Gastroesophageal sphincter (tissue), 4 donors: ENCODE data around the gene TPST2. TPM values are rescaled to one million over a fixed set of nuclear protein-coding genes. Genes with fewer than 3 reads are reported as not detected.

ENCODE experiments used
- ATAC-seq: fragments of 150-250 bp; one replicate; pipeline ENCODE4 v1.9.1; 2016; ENCODE audit warnings: mild to moderate bottlenecking, moderate library complexity
- H3K27ac ChIP-seq, 4 donors: fragments of 200-600 bp; sonication (generic) in 3 of 4; 1 replicate in 3 of 4; 2 replicates in 1 of 4; pipeline ENCODE4 v1.5.1; 2016 to 2019
- H3K27me3 ChIP-seq: fragments of 200-600 bp; sonication (generic); one replicate; pipeline ENCODE4 v1.5.1; 2019
- H3K36me3 ChIP-seq, 2 donors: fragments of 200-600 bp; sonication (generic); one replicate each; pipeline ENCODE4 v1.5.1; 2019; ENCODE audit warnings: control low read depth in 1 of 2
- H3K4me1 ChIP-seq, 3 donors: fragments of 200-600 bp; sonication (generic); 1 replicate in 2 of 3; 2 replicates in 1 of 3; pipeline ENCODE4 v1.5.1; 2016 to 2019; ENCODE audit warnings: control low read depth in 2 of 3
- H3K4me3 ChIP-seq, 2 donors: fragments of 200-600 bp; sonication (generic); one replicate each; pipeline ENCODE4 v1.5.1; 2019; ENCODE audit warnings: mild to moderate bottlenecking in 1 of 2, moderate library complexity in 1 of 2
- H3K9me3 ChIP-seq, 3 donors: fragments of 200-600 bp; sonication (generic); one replicate each; pipeline ENCODE4 v1.5.1; 2017 to 2019; ENCODE audit warnings: control low read depth in 2 of 3
- EP300 ChIP-seq: sonication (generic); formaldehyde crosslinking; IDR thresholded peaks from one replicate; pipeline ENCODE4 v1.6.1; 2017; ENCODE audit warnings: antibody characterized with exemption, mild to moderate bottlenecking
- POLR2A ChIP-seq, 2 donors: fragments of 450-650 bp; IDR thresholded peaks; one replicate each; pipeline ENCODE4 v1.6.1; 2017; ENCODE audit warnings: antibody characterized with exemption in 2 of 2, mild to moderate bottlenecking in 2 of 2, moderate library complexity in 1 of 2
- POLR2AphosphoS5 ChIP-seq: sonication (generic); formaldehyde crosslinking; IDR thresholded peaks from one replicate; pipeline ENCODE4 v1.6.1; 2017; ENCODE audit warnings: antibody characterized with exemption
- WGBS, 2 donors: methylation state at CpG; one replicate each; pipeline ENCODE4 v1.1.5; 2018; ENCODE audit warnings: low coverage in 1 of 2; 5-methylcytosine and 5-hydroxymethylcytosine counted together
- total RNA-seq, 4 donors: library from RNA; depleted of rRNA; stranded (reverse); fragments of >200 nt; gene quantifications; one replicate each; pipeline ENCODE4 v1.1.0, GENCODE V29; 2016
- TF ChIP-seq, protein P1 (sequence below), 4 experiments: fragments of 200-600 bp in 2 of 4; fragments of 450-650 bp in 2 of 4; sonication (generic) in 1 of 4; IDR thresholded peaks; one replicate each; pipeline ENCODE4 v1.5.1; 2017 to 2019; ENCODE audit warnings: antibody characterized with exemption in 4 of 4, mild to moderate bottlenecking in 2 of 4, moderate library complexity in 2 of 4

TPST2 gene
- total RNA-seq, 4 donors from 2014 or later: 16.8 to 27.7 (median 21.0) TPM

DNA sequence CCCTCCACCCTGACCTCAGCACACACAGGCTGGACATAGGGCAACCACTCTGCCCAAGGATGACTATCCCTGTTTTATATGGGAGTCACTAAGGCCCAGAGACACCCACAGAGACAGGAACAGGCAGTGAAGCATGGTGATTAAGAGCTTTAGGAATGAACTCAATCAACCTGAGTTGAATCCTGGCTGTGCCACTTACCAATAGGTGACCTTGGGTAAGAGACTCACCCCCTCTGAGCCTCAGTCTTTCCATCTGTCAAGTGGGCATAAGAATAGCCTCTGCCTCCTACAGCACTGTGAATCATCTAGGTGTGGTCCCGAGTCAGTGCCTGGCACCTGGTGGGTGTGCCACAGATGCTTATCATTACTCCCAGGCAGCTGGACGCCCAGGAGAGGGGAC is 21.1 kb upstream of the TPST2 start:
- H3K4me3 ChIP-seq: no peak overlapping the region
- no peak for ATAC-seq
- no peaks in the 10 kb centered on the region for H3K36me3 ChIP-seq
- H3K4me1 ChIP-seq: no peaks in the 10 kb centered on the region
- H3K27ac ChIP-seq: no peak overlapping the region
- TF ChIP-seq, protein P1, sequence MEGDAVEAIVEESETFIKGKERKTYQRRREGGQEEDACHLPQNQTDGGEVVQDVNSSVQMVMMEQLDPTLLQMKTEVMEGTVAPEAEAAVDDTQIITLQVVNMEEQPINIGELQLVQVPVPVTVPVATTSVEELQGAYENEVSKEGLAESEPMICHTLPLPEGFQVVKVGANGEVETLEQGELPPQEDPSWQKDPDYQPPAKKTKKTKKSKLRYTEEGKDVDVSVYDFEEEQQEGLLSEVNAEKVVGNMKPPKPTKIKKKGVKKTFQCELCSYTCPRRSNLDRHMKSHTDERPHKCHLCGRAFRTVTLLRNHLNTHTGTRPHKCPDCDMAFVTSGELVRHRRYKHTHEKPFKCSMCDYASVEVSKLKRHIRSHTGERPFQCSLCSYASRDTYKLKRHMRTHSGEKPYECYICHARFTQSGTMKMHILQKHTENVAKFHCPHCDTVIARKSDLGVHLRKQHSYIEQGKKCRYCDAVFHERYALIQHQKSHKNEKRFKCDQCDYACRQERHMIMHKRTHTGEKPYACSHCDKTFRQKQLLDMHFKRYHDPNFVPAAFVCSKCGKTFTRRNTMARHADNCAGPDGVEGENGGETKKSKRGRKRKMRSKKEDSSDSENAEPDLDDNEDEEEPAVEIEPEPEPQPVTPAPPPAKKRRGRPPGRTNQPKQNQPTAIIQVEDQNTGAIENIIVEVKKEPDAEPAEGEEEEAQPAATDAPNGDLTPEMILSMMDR (IDR thresholded peaks at IDR 0.05): no peak
- no peak for TF ChIP-seq POLR2A (IDR thresholded peaks at IDR 0.05)
- no peak for TF ChIP-seq POLR2AphosphoS5
- WGBS, 2 donors: 72% methylated on average over 2 of the region's 2 CpGs; no CpG with 5 or more reads in 1 of the 2 donors
- H3K27me3 ChIP-seq: peaks cover 44% of the 10 kb centered on the region
- no peaks in the 10 kb centered on the region for H3K9me3 ChIP-seq

DNA sequence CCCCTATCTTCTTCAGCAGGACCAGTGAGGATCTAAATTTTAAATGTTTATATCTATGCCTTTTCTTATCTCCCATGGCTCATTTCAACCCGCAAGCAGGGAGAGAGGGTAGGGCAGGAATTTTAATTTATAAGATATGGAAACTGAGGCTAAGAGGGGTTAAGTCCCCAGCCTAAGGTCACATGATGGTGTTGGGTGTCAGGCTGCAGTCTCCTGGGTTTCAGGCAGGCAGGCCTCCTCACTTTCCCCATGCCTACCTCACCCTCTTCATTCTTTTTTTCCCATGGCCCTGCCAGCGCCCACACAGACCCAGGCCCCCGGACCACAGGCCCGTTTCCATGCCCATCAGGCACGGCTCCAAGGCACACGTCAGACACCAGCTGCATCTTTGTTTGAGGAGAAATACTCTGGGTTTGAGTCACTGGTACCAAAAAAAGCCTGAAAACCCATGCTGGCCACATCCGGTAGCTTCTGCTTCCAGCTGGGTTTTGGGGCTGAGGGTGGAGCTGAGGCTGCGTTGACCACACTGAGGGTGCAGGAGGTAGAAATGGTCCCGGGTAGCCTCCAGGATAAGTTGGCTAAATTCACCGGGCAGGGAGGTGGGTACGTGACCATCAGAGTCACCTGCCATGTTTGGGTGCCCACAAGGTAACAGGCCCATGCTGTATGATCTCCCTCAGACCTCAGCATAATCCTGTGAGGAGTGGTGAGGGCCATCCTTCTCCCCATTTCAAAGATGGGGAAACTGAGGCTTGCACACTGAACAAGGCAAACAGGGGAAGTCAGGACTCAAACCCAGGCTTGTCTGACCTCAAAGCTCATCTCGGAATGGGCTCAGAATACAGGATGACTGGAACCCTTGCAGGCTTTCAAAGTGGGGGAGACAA is 20.4 kb upstream of the TPST2 start:
- WGBS, 2 donors: 32 to 44% methylated on average over 5 to 8 of the region's 12 CpGs

DNA sequence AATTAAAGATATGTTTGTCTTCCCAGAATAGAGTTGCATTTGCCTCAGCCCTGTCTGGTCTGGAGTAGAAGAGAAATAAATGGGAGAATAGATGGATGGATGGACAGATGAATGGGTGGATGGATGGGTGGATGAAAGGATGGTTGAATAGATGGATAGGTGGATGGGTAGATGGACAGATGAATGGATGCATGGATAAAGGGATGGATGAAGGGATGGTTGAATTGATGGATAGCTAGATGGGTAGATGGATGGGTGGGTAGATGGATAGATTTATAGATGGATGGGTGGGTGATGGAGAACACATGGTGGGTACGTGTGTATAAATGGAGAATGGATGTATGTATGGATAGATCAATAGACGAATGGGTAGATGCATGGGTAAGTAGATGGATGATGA is 19.4 kb upstream of the TPST2 start:
- Histone ChIP-seq H3K27ac (no peak overlapping the region), H3K4me1 (no peaks in the 10 kb centered on the region), H3K4me3 (no peak overlapping the region), H3K27me3 (peaks cover 28% of the 10 kb centered on the region), H3K36me3 (no peaks in the 10 kb centered on the region), H3K9me3 (no peaks in the 10 kb centered on the region)
- TF ChIP-seq, protein P1 (IDR thresholded peaks at IDR 0.05): no peak
- TF ChIP-seq POLR2A (IDR thresholded peaks at IDR 0.05) (no peak), POLR2AphosphoS5 (no peak), EP300 (no peak)
- no peak for ATAC-seq
- 71 to 91% methylated on average over 2 of the region's 2 CpGs for WGBS, 2 donors

More for the DNA sequence above, 20.4 kb upstream of the TPST2 start:
- TF ChIP-seq, protein P1 (IDR thresholded peaks at IDR 0.05): no peak
- TF ChIP-seq EP300: no peak
- TF ChIP-seq POLR2A (IDR thresholded peaks at IDR 0.05): no peak
- no peak for TF ChIP-seq POLR2AphosphoS5
- no peak for ATAC-seq
- no peaks in the 10 kb centered on the region for H3K4me1 ChIP-seq
- H3K27me3 ChIP-seq: peaks cover 38% of the 10 kb centered on the region
- no peak overlapping the region for H3K27ac ChIP-seq
- H3K9me3 ChIP-seq: no peaks in the 10 kb centered on the region
- H3K4me3 ChIP-seq: no peak overlapping the region
- H3K36me3 ChIP-seq: no peaks in the 10 kb centered on the region

DNA sequence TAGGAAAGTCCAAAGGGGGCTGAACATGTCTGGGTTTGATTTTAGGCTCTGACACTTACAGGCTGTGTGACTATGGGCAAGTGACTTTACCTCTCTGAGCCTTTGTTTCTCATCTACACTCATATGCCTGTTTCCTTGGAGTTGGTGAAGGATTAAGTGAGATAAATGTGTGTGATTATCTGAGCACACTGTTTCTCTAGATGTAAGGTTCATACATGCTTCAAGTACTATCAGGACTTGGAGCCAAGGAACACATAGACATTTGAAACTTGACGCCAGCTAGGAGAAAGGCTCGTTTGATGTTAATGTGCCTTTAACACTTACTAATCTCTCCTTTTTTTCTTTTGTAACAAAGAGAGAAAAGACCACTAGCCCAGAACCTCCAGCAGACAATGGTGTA is 18.2 kb upstream of the TPST2 start:
- ATAC-seq: no peak
- Histone ChIP-seq H3K4me3 (no peak overlapping the region), H3K27me3 (peaks cover 19% of the 10 kb centered on the region), H3K9me3 (no peaks in the 10 kb centered on the region), H3K36me3 (no peaks in the 10 kb centered on the region), H3K27ac (no peak overlapping the region), H3K4me1 (no peaks in the 10 kb centered on the region)
- no peak for TF ChIP-seq POLR2AphosphoS5
- no peak for TF ChIP-seq POLR2A (IDR thresholded peaks at IDR 0.05)
- TF ChIP-seq EP300: no peak
- TF ChIP-seq, protein P1 (IDR thresholded peaks at IDR 0.05): no peak
- 20% methylated on average over 1 to 2 of the region's 2 CpGs for WGBS, 2 donors

DNA sequence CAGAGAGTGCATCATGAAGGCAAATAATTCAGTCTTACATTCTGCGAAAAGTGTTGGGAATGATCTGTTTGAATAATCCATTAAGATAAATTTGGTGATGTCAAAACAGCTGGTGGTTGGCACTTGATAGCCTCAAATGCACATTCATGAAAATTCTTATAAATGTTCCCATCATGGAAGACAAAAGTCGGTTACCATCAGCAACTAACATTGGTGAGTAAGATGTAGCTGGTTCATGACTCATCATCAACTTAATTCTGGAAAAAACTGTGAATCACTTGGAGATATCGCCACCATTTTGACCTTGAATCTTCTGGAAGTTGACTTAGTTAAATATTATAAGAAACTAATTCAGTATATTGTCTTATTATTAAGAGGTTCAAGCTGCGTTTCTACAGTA is 16.7 kb upstream of the TPST2 start:
- Histone ChIP-seq H3K36me3 (no peaks in the 10 kb centered on the region), H3K27ac (no peak overlapping the region), H3K27me3 (peaks cover 3% of the 10 kb centered on the region), H3K4me1 (no peaks in the 10 kb centered on the region), H3K9me3 (no peaks in the 10 kb centered on the region), H3K4me3 (no peak overlapping the region)
- no peak for ATAC-seq
- TF ChIP-seq POLR2A (IDR thresholded peaks at IDR 0.05): no peak
- TF ChIP-seq POLR2AphosphoS5: no peak
- TF ChIP-seq, protein P1 (IDR thresholded peaks at IDR 0.05): no peak
- no peak for TF ChIP-seq EP300
- WGBS, 2 donors: 60 to 84% methylated on average over 2 to 4 of the region's 4 CpGs
